ENCODE measurements around the gene ZNF70. TPM values are rescaled to one million over a fixed set of nuclear protein-coding genes. Genes with fewer than 3 reads are reported as not detected.

The ZNF70 gene
- total RNA-seq, 1 donor from 2014 or later: 4.6 TPM

GRCh38 chr22:23716811-23717801 is 33.8 kb downstream of the ZNF70 start:
- peak; percentile 94 for DNase-seq

GRCh38 chr22:23715806-23716375 is 35.0 kb downstream of the ZNF70 start:
- no peak for DNase-seq

- no peak for DNase-seq
Measured at GRCh38 chr22:23714596-23715578, 36.0 kb downstream of the ZNF70 start.

- no peak for DNase-seq
Measured at GRCh38 chr22:23713696-23714595, 37.0 kb downstream of the ZNF70 start.

- DNase-seq: no peak
Measured at GRCh38 chr22:23712256-23712655, 38.7 kb downstream of the ZNF70 start.

GRCh38 chr22:23709107-23709506 is 41.8 kb downstream of the ZNF70 start:
- no peak for DNase-seq

GRCh38 chr22:23708270-23708669 is 42.6 kb downstream of the ZNF70 start:
- no peak for DNase-seq

GRCh38 chr22:23705358-23705757 is 45.6 kb downstream of the ZNF70 start:
- no peak for DNase-seq

GRCh38 chr22:23704829-23705228 is 46.1 kb downstream of the ZNF70 start:
- DNase-seq: no peak

- DNase-seq: no peak
Measured at GRCh38 chr22:23704062-23704461, 46.9 kb downstream of the ZNF70 start.

GRCh38 chr22:23700706-23701105 is 50.2 kb downstream of the ZNF70 start:
- DNase-seq: no peak

- peak; percentile 41 for DNase-seq
Measured at GRCh38 chr22:23698673-23699235, 52.2 kb downstream of the ZNF70 start.

GRCh38 chr22:23698094-23698493 is 52.8 kb downstream of the ZNF70 start:
- no peak for DNase-seq

GRCh38 chr22:23697031-23697970 is 53.6 kb downstream of the ZNF70 start:
- DNase-seq: no peak

- DNase-seq: no peak
Measured at GRCh38 chr22:23696326-23696851, 54.5 kb downstream of the ZNF70 start.

GRCh38 chr22:23695571-23696325 is 55.2 kb downstream of the ZNF70 start:
- no peak for DNase-seq

- DNase-seq: no peak
Measured at GRCh38 chr22:23695141-23695540, 55.8 kb downstream of the ZNF70 start.

GRCh38 chr22:23693979-23694680 is 56.8 kb downstream of the ZNF70 start:
- DNase-seq: no peak

Data from tongue (tissue), 2 donors.